Measurements from ENCODE around the gene TRIM7. TPM values are rescaled to one million over a fixed set of nuclear protein-coding genes. Genes with fewer than 3 reads are reported as not detected.

TRIM7 gene
- polyA plus RNA-seq (2011; rRNA removed) (3.2 and 3.9 TPM in 2 replicates), polyA minus RNA-seq (2011; rRNA and poly(A)+ RNA removed) (0.71 and 0.77 TPM in 2 replicates)

GRCh38 chr5:181204826-181205760 lies at the start of gene TRIM7:
TRIM7 (minus strand) TSS chr5:181205196; CDS start chr5:181205110, 86 bp downstream.
- no peaks in the 10 kb centered on the region for H3K36me3 ChIP-seq (ENCODE audit: control insufficient read depth, insufficient read depth, low read length)
- H3K4me3 ChIP-seq (ENCODE audit: low read depth, low read length) = peak within 1 kb of the TSS; percentile 55
- POLR2A ChIA-PET = interaction anchor here (1.2 kb wide), 1 partner anchor 14 kb away, joined by 3 read pairs; no protein-coding TSS in a partner anchor
- H3K27me3 ChIP-seq (ENCODE audit: control insufficient read depth, insufficient read depth, low read length) = no peaks in the 10 kb centered on the region
- CTCF ChIA-PET = interaction anchor here (1.7 to 2.6 kb wide), 2 partner anchors 12 to 15 kb away, joined by 4 to 12 read pairs; no protein-coding TSS in a partner anchor
- TF ChIP-seq CTCF (IDR thresholded peaks at IDR 0.05; ENCODE audit: insufficient read depth, low read depth, low read length) = no peak
- no peak for DNase-seq (ENCODE audit: low read depth)

DNA sequence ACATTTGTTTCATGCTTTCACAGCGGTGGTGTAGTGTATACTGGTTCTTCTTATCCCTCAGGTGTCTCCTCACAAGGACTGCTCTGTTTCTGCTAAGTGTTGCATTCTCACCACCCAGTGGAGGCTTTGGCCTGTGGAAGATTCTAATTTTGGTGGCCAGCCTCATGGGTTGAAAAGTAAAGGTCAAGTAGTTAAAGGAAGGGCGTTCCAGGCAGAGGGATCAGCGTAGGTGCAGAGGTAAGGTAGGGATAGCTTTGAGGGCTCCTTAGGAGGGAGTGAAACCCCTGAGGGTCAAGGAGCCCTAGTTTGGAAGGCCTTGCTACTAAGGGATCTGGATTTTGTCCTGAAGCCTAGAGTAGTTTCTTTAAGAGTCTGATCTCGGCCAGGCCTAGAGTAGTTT lies 43.3 kb upstream of the TRIM7 start:
- POLR2A ChIA-PET = no interaction called here
- CTCF ChIA-PET = no interaction called here
- TF ChIP-seq CTCF (IDR thresholded peaks at IDR 0.05; ENCODE audit: insufficient read depth, low read depth, low read length) = no peak

GRCh38 chr5:181246276-181247049 lies 41.5 kb upstream of the TRIM7 start:
- TF ChIP-seq CTCF (IDR thresholded peaks at IDR 0.05; ENCODE audit: insufficient read depth, low read depth, low read length) = no peak; the same call in 1 of the 2 replicates
- POLR2A ChIA-PET = no interaction called here
- Histone ChIP-seq H3K4me3 (ENCODE audit: low read depth, low read length) (peak overlapping the region; percentile 88), H3K27me3 (ENCODE audit: control insufficient read depth, insufficient read depth, low read length) (no peaks in the 10 kb centered on the region), H3K36me3 (ENCODE audit: control insufficient read depth, insufficient read depth, low read length) (peaks cover 8% of the 10 kb centered on the region)
- peak; percentile 37 for DNase-seq (ENCODE audit: low read depth)
- CTCF ChIA-PET = interaction anchor here (0.8 to 1.0 kb wide), 2 partner anchors 9 to 85 kb away, joined by 3 to 5 read pairs; no protein-coding TSS in a partner anchor

More for the DNA sequence above, 43.3 kb upstream of the TRIM7 start:
- H3K27me3 ChIP-seq (ENCODE audit: control insufficient read depth, insufficient read depth, low read length) = no peaks in the 10 kb centered on the region
- H3K4me3 ChIP-seq (ENCODE audit: low read depth, low read length) = peak overlapping the region; percentile 88
- DNase-seq (ENCODE audit: low read depth) = no peak
- H3K36me3 ChIP-seq (ENCODE audit: control insufficient read depth, insufficient read depth, low read length) = peaks cover 5% of the 10 kb centered on the region; the same call in 1 of the 2 replicates

GRCh38 chr5:181245427-181246275 lies 40.7 kb upstream of the TRIM7 start:
- DNase-seq (ENCODE audit: low read depth) = no peak
- ChIA-PET CTCF (no interaction called here), POLR2A (interaction anchor here (0.6 kb wide), 1 partner anchor 22 kb away, joined by 10 read pairs; the partner anchor contains the start of gene TRIM41)
- Histone ChIP-seq H3K4me3 (ENCODE audit: low read depth, low read length) (peak overlapping the region; percentile 88), H3K36me3 (ENCODE audit: control insufficient read depth, insufficient read depth, low read length) (peaks cover 9% of the 10 kb centered on the region), H3K27me3 (ENCODE audit: control insufficient read depth, insufficient read depth, low read length) (no peaks in the 10 kb centered on the region)
- no peak for TF ChIP-seq CTCF (IDR thresholded peaks at IDR 0.05; ENCODE audit: insufficient read depth, low read depth, low read length)

Measured in BJ (cell line).